OCI-LY1 (cell line): ENCODE measurements around the gene PPP6R1.
A peak's percentile ranks its signal among the peaks of the same experiment; 100 is the strongest.

ENCODE experiments used
- EZH2 ChIP-seq: fragments of 200-600 bp; sonication (generic), shearing (Covaris generic); IDR thresholded peaks from 2 replicates; pipeline ENCODE4 v1.8.0; 2017; ENCODE audit warnings: borderline replicate concordance, mixed run types, mild to moderate bottlenecking, antibody characterized with exemption, low read length, moderate library complexity, mixed read lengths
- TF ChIP-seq, protein P1 (sequence below): fragments of 200-600 bp; sonication (generic), shearing (Covaris generic); IDR thresholded peaks from 2 replicates; pipeline ENCODE4 v1.5.1; 2017; ENCODE audit warnings: mild to moderate bottlenecking, antibody characterized with exemption, low read length, moderate library complexity, mixed read lengths

DNA sequence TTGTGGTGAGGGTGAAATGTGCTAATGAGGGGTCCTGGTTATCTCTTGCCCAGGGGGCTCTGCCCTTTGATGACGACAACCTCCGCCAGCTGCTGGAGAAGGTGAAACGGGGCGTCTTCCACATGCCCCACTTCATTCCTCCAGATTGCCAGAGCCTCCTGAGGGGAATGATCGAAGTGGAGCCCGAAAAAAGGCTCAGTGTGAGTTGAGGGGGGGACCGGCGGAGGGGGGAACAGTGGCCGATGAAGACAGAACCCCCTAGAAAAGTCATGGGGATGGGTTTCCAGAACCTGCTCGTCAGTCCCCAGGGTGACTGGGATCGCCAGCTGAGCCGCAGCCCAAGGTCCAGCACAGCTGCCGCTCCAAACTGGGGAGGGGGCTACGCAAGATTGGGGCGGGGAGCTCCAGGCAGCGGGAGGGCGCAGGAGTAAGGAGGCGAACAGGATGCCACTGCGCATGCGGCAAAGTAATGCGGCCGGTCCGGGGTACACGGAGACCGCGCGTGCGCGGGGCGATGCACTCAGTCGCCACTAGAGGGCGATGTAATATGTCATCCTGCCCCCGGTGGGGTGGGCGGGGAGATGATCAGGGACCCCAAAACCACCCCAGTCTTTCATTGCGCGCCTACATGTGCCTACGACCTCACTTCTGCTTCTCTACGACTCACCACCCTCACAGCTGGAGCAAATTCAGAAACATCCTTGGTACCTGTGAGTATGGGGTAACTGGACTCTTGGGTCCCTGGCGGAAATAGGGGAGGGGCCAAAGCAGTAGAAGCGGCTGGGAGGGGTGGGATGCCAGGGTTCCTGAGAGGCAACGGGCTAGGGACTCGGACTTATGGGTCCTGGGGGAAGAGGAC, 42.9 kb upstream of the PPP6R1 start:
- TF ChIP-seq, protein P1, sequence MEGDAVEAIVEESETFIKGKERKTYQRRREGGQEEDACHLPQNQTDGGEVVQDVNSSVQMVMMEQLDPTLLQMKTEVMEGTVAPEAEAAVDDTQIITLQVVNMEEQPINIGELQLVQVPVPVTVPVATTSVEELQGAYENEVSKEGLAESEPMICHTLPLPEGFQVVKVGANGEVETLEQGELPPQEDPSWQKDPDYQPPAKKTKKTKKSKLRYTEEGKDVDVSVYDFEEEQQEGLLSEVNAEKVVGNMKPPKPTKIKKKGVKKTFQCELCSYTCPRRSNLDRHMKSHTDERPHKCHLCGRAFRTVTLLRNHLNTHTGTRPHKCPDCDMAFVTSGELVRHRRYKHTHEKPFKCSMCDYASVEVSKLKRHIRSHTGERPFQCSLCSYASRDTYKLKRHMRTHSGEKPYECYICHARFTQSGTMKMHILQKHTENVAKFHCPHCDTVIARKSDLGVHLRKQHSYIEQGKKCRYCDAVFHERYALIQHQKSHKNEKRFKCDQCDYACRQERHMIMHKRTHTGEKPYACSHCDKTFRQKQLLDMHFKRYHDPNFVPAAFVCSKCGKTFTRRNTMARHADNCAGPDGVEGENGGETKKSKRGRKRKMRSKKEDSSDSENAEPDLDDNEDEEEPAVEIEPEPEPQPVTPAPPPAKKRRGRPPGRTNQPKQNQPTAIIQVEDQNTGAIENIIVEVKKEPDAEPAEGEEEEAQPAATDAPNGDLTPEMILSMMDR = peak; percentile 94
- TF ChIP-seq EZH2 = no peak
